ENCODE data around the gene IL18R1. TPM values are rescaled to one million over a fixed set of nuclear protein-coding genes. Genes with fewer than 3 reads are reported as not detected.

IL18R1 gene
- 0.63 TPM for total RNA-seq

GRCh38 chr2:102355526-102356380 lies at the start of gene IL18R1:
Gene IL18R1, plus strand, starts transcription at chr2:102355796. Its CDS starts 6,865 bp downstream, at chr2:102362661.

GRCh38 chr2:102310964-102311640 lies 44.5 kb upstream of the IL18R1 start, which contains the start of gene IL1RL1:
Gene IL1RL1, plus strand, starts transcription at chr2:102311563. Its CDS starts 26,702 bp downstream, at chr2:102338265.

GRCh38 chr2:102422910-102423309 lies 67.3 kb downstream of the IL18R1 start, which contains the start of gene IL18RAP:
Gene IL18RAP, plus strand, starts transcription at chr2:102423160. Its CDS starts 118 bp downstream, at chr2:102423278.

Small RNA genes lying within 50 kb of the gene (small RNA-seq; reads per million reads assigned to genes)
- not detected for gene MIR4772 (ENCODE audit: low replicate concordance)

Other genes starting within 250 kb of the IL18R1 start
- 0.31 TPM for gene IL1R1, start 213.1 kb upstream of the IL18R1 start, total RNA-seq
- 0.63 TPM for gene IL1RL2, start 168.8 kb upstream of the IL18R1 start, total RNA-seq
- gene IL1RL1, start 44.2 kb upstream of the IL18R1 start, total RNA-seq = not detected
- gene IL18RAP, start 67.4 kb downstream of the IL18R1 start, total RNA-seq = not detected
- 0.63 TPM for gene SLC9A4, start 117.4 kb downstream of the IL18R1 start, total RNA-seq